Neural progenitor cell (in vitro differentiated cells): ENCODE data around the gene COQ10A.

Experiments
- EZH2 ChIP-seq: fragments of 200-600 bp; sonication (generic); IDR thresholded peaks from 2 replicates; pipeline ENCODE4 v1.6.1; 2017; ENCODE audit warnings: antibody characterized with exemption, mild to moderate bottlenecking, moderate library complexity
- EZH2phosphoT487 ChIP-seq: fragments of 200-600 bp; sonication (generic); IDR thresholded peaks from 2 replicates; pipeline ENCODE4 v1.6.1; 2017; ENCODE audit warnings: antibody characterized with exemption
- TF ChIP-seq, protein P1 (sequence below): fragments of 200-600 bp; sonication (generic); IDR thresholded peaks from 2 replicates; pipeline ENCODE4 v1.5.1; 2017; ENCODE audit warnings: antibody characterized with exemption, mild to moderate bottlenecking

DNA sequence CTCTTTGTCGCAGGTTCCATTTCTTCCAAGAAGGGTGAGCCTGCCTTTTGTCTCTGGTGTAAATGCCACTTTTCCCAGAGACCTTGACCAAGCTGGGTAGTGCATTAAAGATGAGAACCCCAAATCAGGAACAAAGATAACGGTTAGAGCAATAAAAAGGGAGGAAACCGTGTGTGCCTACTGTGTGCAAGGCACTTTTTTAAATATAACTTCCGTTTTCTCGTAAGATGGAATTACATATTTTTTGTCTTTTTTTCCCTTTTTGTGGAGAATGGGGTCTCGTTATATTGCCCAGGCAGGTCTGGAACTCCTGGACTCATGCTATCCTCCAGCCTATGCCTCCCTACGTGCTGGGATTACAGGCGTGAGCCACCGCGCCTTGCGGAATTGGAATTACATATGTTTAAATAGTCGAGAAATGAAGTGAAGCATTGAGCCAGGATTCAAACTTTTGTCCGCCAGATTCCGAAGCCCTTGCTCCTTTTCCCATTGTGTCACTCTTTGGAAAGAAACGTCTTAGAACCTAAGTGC, 43.1 kb upstream of the COQ10A start:
- TF ChIP-seq, protein P1, sequence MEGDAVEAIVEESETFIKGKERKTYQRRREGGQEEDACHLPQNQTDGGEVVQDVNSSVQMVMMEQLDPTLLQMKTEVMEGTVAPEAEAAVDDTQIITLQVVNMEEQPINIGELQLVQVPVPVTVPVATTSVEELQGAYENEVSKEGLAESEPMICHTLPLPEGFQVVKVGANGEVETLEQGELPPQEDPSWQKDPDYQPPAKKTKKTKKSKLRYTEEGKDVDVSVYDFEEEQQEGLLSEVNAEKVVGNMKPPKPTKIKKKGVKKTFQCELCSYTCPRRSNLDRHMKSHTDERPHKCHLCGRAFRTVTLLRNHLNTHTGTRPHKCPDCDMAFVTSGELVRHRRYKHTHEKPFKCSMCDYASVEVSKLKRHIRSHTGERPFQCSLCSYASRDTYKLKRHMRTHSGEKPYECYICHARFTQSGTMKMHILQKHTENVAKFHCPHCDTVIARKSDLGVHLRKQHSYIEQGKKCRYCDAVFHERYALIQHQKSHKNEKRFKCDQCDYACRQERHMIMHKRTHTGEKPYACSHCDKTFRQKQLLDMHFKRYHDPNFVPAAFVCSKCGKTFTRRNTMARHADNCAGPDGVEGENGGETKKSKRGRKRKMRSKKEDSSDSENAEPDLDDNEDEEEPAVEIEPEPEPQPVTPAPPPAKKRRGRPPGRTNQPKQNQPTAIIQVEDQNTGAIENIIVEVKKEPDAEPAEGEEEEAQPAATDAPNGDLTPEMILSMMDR = no peak
- TF ChIP-seq EZH2 (no peak), EZH2phosphoT487 (no peak)
